Parietal lobe (tissue), 1 donor: ENCODE measurements around the gene PLAAT5. TPM values are rescaled to one million over a fixed set of nuclear protein-coding genes. Genes with fewer than 3 reads are reported as not detected.

ENCODE experiments used
- total RNA-seq: library from RNA; depleted of rRNA; stranded (reverse); fragments of >200 nt; gene quantifications from one replicate; pipeline ENCODE4 v1.2.3, GENCODE V29; 2014

Gene PLAAT5
- total RNA-seq = 1.9 TPM

GRCh38 chr11:63490551-63491239 is at the start of gene PLAAT5:
Gene PLAAT5, minus strand, starts transcription at chr11:63491167. Its CDS starts 133 bp downstream, at chr11:63491034.

GRCh38 chr11:63536669-63537292 is 45.8 kb upstream of the PLAAT5 start, which contains the start of gene PLAAT4:
Gene PLAAT4, plus strand, starts transcription at chr11:63536808. Its CDS starts 61 bp downstream, at chr11:63536869.

GRCh38 chr11:63505857-63506528 is 15.0 kb upstream of the PLAAT5 start, which contains the start of gene LGALS12:
Gene LGALS12, plus strand, starts transcription at chr11:63506084. Its CDS starts 375 bp downstream, at chr11:63506459.

Other genes with a start within 250 kb of the PLAAT5 start
- not detected for gene SLC22A25, start 247.6 kb downstream of the PLAAT5 start, total RNA-seq
- gene SLC22A9, start 121.4 kb downstream of the PLAAT5 start, total RNA-seq = not detected
- gene LGALS12, start 14.9 kb upstream of the PLAAT5 start, total RNA-seq = not detected
- gene PLAAT4, start 45.6 kb upstream of the PLAAT5 start, total RNA-seq = 0.94 TPM
- gene PLAAT2, start 72.2 kb upstream of the PLAAT5 start, total RNA-seq = not detected
- 3.1 TPM for gene PLAAT3, start 123.3 kb upstream of the PLAAT5 start, total RNA-seq
- gene ATL3, start 180.2 kb upstream of the PLAAT5 start, total RNA-seq = 17.2 TPM
- gene RTN3, start 190.3 kb upstream of the PLAAT5 start, total RNA-seq = 319 TPM